GM13977 (cell line): ENCODE measurements around the gene SMIM1.
"Not testable (repeated sequence)": the region's sequence is repeated elsewhere in the genome, so short reads cannot be mapped to it uniquely, and the experiment has no call there.

ENCODE experiments used
- DNase-seq: peaks from one replicate; pipeline ENCODE4 v3.0.0; 2012; ENCODE audit warnings: low spot score
- CTCF ChIP-seq: IDR thresholded peaks from 2 replicates; pipeline ENCODE4 v1.5.1; 2012; ENCODE audit warnings: mild to moderate bottlenecking, control low read depth; ENCODE audit not compliant: insufficient read depth; ENCODE audit errors: extremely low read depth, missing control alignments
- in situ Hi-C: fragments of 300-500 bp; cut with MboI; formaldehyde crosslinking; loops from one replicate; pipeline ENCODE4 v1.12.0; 2022; ENCODE audit warnings: low sequenced_read_pairs, low pct_unique_long_range_greater_than_20kb, mixed read lengths, inconsistent platforms; ENCODE audit not compliant: unreplicated experiment

Gene SMIM1

GRCh38 chr1:3790500-3790923 lies 18.0 kb downstream of the SMIM1 start:
- TF ChIP-seq CTCF: no peak
- in situ Hi-C loops: no loop called here
- no peak for DNase-seq

GRCh38 chr1:3790952-3791351 lies 18.4 kb downstream of the SMIM1 start:
- no peak for DNase-seq
- in situ Hi-C loops: no loop called here
- no peak for TF ChIP-seq CTCF

- no peak for TF ChIP-seq CTCF
- no peak for DNase-seq
- in situ Hi-C loops: no loop called here
These were observed 23.1 kb downstream of the SMIM1 start for GRCh38 chr1:3795453-3796214.

- TF ChIP-seq CTCF: no peak
- in situ Hi-C loops: no loop called here
- DNase-seq: peak; percentile 99
These were observed 23.9 kb downstream of the SMIM1 start, which contains the start of gene LRRC47 for GRCh38 chr1:3796215-3797061. Gene LRRC47 (minus strand): TSS chr1:3796498. CDS start chr1:3796476, 22 bp downstream.

- no peak for DNase-seq
- in situ Hi-C loops: no loop called here
- TF ChIP-seq CTCF: no peak
These were observed 27.6 kb downstream of the SMIM1 start for GRCh38 chr1:3799976-3800685.

- in situ Hi-C loops: not testable (repeated sequence)
These were observed 28.2 kb downstream of the SMIM1 start for GRCh38 chr1:3800795-3801194.

More at GRCh38 chr1:3800795-3801194, 28.2 kb downstream of the SMIM1 start:
- not testable (repeated sequence) for DNase-seq
